Skeletal muscle cell (primary cell): ENCODE data around the gene PLAC1.

Experiments used
- DNase-seq: peaks from one replicate; pipeline ENCODE4 v3.0.0-alpha.2; 2010; ENCODE audit warnings: low read depth
- H3K4me3 ChIP-seq: 2 replicates; pipeline ENCODE4 v1.5.1; 2011; ENCODE audit warnings: low read depth, mild to moderate bottlenecking, control low read depth, low read length, moderate library complexity

Gene PLAC1

DNA sequence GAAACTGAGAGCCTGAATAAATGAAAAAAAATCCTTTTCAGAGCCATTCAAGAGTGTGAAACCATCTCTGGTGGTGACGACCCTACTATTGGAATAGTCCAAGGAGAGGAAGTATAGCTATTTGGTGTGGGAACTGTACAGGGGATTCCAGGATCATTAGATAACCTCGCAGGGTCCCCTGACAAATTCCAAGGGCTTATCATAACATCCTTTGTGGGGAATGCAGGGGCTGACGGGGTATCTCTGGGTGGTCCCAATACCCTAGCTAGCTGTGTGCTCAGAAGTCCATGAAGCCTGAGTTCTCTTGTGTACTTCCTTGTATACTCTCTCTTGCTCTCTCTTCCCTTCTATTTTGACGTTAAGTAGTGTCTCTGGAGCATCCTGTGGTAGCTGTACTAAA, 13.8 kb upstream of the PLAC1 start:
- DNase-seq = no peak
- H3K4me3 ChIP-seq = no peak overlapping the region

DNA sequence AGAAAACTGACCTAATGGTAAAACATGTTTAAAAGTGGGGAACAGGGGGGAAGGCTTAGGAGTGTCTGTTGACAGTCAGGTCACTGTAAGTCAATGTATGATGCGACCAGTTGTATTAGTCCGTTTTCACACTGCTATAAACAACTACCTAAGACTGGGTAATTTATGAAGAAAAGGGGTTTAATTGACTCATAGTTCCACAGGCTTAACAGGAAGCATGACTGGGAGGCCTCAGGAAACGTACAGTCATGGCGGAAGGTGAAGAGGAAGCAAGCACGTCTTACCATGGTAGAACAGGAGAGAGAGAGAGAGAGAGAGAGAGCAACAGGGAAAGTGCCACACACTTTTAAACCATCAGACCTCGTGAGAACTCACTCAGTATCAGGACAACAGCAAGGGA, 13.0 kb upstream of the PLAC1 start:
- no peak overlapping the region for H3K4me3 ChIP-seq
- DNase-seq = no peak

DNA sequence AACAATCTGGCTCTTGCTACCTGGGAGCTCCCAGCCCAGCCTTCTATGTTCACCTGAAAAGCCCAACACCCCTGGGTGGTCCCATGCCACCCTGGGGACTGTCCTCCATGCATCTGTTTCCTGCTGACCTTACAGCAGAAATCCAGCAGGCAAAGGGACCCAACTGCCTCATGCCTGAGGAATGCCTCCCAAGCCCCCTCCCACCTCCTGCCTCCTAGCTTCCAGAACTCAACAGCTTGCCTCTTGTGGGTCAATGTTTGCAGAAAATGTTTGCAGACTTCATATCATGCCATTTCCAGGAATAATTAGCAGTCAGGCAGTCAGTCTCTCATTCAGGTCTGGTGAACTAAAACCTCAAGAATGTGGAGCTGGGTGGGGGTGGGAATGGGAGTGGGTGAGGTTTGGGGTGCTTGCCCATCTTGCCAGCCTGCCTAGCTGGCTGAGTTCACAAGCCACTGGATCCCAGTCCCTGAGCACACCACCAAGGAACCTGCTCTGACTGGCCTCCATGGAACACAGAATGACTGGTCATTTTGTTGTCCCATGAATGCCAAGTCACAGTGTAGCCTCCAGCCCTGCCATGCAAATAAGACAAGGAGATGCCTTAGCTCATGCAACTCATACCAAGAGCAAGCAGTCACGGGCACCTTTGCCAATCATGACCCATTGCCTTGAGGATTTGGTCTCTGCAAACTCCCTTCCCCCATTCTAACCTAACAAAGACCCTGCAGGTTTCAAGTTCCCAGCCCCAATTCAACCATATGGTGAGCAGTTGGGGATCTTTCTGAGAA, 12.1 kb upstream of the PLAC1 start:
- no peak overlapping the region for H3K4me3 ChIP-seq
- DNase-seq = no peak

DNA sequence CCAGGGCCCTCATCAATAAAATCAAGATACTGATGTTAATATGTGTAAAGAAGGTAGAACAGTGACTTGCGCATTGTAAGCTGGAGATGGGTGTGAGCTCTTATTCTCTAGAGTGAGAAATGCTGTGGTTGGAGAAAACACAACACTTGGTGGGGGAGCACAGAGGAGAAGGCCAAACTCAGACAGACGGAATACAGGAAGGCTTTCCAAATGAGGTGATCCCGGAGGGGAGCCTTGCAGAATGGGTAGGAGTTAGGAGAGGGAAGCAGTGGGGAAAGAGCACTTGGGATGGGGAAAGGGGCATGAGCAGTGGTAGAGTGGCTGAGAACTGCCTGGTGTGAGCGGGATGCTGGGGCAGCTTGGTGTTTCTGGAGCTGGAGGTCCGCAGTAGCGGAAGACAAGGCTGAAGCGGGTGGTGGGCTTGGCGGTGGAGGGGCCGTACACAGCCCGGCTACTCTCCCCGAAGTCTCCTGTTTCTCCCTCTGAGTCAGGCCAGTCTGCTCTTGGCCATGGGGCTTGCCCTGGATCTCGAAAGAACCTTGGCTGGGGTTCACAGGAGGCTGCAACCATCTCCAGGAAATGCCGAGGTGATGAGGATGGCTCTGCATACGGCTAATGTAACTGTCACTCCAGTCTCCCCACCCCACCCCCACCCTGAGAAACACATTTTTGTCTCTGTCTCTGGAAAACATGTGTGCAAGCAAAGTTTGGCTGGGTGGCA, 11.3 kb upstream of the PLAC1 start:
- no peak overlapping the region for H3K4me3 ChIP-seq
- peak; percentile 75 for DNase-seq

DNA sequence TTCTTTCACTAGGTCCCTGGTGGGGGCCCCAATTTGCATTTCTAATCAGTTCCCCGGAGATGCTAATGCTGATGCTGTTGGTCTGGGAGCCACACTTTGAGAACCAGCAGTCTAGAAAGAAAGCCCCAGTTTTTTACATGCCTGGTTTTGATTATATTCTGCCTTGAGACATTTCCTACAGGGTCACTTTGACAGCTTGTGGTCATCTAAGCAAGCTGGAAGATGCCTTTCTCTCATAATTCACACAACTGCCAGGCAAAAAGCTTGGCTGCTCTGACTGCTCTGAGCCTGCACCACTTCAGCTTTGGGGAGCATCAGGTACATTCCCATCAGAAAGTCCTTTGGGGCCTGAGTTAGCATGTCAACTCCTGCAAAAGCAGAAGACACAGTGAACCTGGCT, 5.9 kb upstream of the PLAC1 start:
- no peak for DNase-seq
- H3K4me3 ChIP-seq = no peak overlapping the region

DNA sequence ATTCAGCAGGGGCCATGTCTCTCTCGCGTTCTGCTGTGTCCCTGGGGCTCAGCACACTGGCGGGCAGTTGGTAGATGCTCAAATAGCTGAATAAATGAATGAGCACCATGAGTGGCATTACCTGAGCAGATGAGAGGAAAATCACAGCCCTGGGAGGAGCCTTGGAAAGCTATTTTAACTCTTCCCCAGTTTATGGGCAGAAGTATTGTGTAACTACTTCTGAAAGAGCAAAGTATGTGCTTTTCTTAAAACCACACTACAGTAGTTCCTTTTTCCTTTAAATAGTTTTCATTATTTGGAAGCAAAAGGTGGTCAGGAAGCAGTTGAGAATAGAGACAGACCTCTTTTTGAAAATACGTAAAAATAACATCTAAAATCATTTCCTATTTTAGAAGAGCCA, 3.0 kb upstream of the PLAC1 start:
- no peak for DNase-seq
- H3K4me3 ChIP-seq = no peak overlapping the region

DNA sequence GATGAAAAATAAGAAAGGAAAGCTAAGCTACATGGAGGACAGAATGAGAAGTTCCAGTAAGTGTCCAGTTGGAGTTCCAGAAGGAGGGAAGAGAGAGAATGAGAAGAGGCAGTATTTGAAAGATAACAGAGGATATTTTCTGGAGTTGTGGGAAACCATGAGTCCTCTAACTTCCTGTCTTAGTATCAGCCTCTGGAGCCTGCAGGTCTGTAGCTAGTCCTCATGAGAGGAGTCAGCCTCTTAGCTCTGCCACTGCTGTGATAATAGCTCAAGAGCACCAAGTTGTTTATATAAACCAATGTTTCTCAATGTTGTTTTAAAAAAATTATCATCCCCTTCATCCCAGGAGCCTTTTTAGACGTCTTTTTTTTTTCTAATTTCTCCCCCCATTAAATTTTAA, 2.4 kb upstream of the PLAC1 start:
- H3K4me3 ChIP-seq = no peak overlapping the region

DNA sequence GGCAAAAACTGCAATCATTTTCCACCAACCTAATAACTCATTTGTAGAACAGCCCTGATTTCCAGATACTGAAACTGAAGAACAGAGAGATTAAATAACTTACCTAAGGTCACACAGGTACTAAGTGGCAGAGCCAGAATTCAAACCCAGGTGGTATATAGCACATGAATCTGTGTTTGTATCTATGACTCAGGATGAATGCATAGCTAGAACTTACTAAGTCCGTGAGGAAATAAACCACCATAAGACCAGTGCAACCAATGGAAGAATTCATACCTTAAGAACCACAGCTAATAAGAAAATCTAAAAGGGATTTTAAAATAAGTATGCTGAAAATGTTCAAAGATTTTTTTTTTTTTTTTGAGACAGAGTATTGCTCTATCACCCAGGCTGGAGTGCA, 1.5 kb upstream of the PLAC1 start:
- no peak for DNase-seq
- no peak overlapping the region for H3K4me3 ChIP-seq

More for the DNA sequence above, 2.4 kb upstream of the PLAC1 start:
- no peak for DNase-seq

DNA sequence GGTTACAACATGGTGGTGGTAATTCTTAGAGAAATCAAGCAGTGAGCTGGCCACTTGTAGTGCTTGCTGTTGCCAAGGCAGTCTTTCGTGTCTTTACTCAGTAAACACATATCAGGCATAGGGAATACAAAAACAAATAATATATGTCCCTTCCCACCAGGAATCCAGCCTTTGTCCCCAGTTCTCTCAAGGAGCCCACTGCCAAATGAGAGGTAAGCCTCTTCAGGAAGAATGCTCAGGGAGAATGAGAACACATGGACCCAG, 421 bp upstream of the PLAC1 start:
- DNase-seq = no peak
- no peak overlapping the region for H3K4me3 ChIP-seq

DNA sequence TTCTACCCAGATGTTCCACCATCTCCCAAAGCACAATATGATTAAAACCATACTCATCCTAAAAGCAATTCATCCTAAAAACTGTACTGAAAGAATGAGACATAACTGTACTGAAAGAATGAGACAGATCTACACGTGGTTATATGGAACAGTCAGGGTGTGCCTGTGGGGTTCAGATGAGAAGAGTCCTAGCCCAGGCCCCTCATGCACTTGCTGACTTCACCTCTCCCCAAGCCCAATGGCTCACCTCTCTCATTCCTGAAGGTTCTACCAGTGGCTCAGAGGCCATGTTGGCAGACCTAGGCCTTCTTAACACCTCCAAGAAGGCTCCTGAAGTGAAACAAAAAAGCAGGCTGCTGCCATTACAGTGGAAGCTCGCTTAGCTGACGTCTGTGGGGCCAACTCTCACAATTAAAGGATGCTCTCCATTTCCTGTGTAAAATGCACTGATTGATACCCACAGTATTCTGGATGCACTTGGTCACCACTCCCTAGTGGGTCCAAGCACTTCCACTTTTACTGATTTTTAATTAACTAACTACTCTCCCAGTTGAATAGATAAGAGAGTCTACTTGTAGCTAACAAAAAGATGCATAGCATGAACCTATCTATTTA, 3.8 kb downstream of the PLAC1 start:
- DNase-seq = no peak
- no peak overlapping the region for H3K4me3 ChIP-seq

DNA sequence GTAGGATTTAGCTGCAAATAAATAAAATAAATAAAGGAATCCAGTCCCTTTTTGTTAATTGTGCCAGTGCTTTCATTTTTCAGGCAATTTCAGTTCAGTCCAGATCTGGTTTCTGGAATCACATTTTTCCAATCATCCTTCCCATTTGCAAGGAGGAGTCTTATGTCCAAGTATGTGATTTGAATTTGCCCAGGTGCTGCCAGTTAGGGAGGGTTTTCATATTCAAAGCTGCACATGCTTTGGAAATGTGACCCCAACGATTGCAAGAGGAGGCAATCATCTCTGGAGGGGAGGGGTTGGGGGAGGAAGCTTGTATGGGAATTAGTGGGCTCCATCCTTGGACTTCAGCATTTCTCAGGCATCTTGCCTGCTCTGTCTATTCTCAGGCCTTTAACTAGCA, 4.4 kb downstream of the PLAC1 start:
- no peak for DNase-seq
- H3K4me3 ChIP-seq = no peak overlapping the region

DNA sequence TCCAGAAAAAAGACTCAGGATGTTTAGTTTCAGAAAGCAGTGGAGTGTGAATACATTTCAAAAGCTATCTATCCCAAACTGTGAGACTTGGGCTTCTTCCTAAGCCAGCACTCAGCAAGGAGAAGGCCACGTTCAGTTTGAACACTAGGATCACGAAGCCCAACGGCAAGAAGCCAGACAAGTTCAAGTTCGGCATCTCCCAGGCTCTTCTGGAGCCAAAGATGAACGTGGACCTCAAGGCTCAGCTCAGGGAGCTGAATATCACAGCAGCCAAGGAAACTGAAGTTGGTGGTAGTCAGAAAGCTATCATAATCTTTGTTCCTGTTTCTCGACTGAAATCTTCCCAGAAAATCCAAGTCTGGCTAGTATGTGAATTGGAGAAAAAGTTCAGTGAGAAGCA, 7.6 kb downstream of the PLAC1 start:
- H3K4me3 ChIP-seq = no peak overlapping the region
- DNase-seq = no peak

DNA sequence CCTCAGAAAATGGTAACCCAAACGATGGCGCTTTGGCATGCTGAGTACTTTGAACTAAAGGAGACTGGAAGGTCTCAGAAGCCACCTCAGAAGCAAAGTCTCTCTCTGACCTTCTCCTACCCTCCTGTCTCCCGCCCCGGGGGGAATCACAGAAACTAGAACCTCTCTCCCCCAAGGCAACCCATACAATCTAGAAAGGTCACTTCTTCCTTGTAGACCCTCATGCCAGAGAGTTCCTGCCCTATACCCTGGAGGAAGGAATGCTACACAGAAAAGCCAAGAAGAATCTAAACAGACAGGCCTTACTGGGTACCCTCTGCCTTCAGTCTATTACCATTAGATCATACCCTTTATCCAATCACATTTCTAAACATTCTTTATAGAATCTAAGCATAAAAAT, 8.5 kb downstream of the PLAC1 start:
- DNase-seq = no peak
- no peak overlapping the region for H3K4me3 ChIP-seq

DNA sequence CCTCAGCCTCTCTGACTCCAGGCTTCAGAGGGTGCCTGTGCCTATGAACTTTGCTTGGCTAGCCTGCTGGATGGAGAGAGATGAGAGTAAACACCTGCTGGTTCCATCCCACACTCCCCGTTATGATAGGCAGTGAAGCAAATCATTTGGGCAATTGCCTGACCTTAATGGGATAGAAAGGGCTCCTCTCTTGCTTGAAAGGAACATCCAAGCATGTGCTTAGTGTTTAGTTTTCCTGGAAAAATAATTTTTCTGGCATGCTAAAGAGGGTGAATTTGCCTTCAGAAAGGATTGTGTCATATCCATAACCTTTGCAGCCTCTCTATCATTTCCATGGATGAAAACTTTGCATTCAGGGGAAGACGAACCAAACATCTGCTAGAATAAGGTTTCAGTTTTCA, 10.8 kb downstream of the PLAC1 start:
- DNase-seq = no peak
- no peak overlapping the region for H3K4me3 ChIP-seq

DNA sequence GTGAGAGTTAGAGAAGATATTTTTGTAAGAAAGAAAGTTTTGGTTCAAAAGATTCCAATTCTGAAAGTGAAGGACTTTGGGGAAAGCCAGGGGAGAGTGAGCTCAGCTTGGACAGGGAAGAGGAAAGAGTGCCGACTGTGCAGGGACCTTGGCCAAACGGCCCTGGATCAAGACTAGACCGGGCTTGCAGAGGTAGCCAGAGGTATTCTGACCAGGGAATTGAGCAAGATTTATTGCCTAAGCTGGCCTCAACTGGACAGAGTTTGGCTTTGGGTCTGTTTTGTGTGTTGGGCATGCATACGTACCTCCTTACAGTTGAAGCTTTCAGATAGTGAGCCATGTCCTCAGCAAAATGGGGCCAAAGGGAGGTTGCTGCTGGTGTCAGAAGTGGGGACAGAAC, 11.6 kb downstream of the PLAC1 start:
- DNase-seq = no peak
- no peak overlapping the region for H3K4me3 ChIP-seq

DNA sequence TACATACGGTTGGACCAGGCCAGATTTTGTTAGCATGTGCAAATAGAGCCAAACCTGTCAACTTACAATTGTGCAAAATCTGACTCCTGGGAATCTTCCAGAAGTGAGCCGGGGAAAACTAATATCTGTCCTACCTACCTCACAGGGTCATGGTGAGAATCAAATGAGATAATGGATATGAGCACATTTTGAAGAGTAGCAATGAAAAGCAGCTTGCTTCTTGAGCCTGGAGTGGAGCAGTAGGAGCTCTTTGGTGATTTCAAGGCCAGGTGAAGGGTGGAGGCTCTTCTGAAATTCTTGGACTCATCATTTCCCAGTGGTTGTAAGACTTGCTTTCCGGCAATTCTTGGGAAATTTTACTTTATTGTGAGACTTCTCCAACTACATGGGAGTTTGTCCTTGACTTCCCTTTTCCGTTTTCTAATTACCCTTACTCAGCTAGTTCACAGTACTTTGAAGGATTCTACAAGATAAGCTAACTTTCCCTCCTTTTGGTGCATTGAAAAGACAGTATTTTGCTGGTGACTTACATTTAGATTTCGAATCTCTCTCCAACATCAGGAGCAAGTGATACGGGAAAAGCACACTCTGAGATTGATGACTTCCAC, 12.2 kb downstream of the PLAC1 start:
- H3K4me3 ChIP-seq = no peak overlapping the region
- no peak for DNase-seq

DNA sequence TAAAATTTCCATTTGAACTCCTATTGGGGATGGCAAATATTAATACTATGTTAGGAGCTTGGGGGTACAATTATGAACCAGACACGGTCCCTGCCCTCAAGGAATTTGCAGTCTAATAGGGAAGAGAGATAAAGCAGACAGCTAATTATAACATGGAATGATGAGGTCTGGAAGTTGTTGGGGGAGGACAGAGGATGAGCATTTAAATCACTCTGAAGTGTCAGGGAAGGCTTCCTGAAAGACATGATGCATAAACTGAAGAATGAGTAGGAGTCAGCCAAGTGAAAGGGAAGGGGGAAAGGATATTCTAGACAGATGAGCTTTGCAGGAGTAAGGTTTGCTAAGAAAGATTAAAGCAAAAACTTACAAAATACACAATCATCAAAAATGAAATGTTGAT, 15.9 kb downstream of the PLAC1 start:
- H3K4me3 ChIP-seq = no peak overlapping the region
- DNase-seq = no peak

DNA sequence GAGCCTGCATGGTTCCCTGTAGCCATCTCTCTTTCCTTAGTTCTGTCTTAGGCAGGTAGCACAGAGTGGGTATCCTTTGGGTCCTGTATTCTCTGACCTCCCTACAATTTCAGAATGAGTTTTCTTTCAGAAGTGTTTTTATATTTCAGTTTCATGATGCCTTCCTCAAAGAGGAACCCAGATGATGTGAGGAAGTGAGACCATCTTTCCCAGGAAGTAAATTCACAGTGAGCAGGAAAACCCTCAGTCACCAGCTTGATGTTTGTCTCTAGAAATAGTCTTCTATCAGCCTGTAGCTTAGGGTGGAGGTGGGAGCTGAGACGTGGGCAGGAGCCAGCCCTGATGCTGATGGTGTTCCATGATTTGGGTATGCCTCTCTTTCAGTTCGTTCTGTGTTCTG, 16.9 kb downstream of the PLAC1 start:
- no peak overlapping the region for H3K4me3 ChIP-seq

DNA sequence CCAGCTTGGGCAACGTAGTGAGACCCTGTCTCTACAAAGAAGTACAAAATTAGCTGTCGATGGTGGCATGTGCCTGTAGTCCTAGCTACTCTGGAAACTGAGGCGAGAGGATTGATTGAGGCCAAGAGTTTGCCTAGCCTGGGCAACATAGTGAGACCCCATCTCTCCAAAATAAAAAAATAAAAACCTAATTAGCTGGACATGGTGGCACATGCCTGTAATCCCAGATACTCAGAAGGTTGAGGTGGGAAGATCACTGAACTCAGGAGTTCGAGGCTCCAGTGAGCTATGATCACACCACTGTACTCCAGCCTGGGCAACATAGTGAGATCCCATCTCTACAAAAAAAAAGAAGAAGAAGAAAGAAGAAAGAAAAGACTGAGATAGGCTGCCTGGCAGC, 17.4 kb downstream of the PLAC1 start:
- no peak overlapping the region for H3K4me3 ChIP-seq
- no peak for DNase-seq

More for the DNA sequence above, 16.9 kb downstream of the PLAC1 start:
- DNase-seq = no peak

DNA sequence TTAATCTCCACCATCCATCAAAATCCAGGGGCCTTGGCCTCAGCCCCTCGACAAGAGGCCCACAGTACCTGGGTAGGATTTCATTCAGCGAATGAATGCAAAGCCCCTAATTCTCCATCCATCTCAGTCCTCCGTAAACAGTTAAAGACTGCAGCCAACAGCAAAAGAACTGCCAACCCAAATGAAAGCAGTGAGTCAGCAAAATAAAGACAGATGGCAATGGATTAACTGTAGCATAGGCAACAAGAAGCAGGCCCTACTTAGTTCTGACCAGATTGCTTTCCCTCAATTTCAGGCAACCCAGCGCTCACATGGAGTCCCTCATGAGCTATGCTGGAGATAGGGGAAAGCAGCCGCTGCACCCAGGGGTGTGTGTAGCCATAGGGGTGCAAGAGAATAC, 21.4 kb downstream of the PLAC1 start:
- no peak for DNase-seq
- no peak overlapping the region for H3K4me3 ChIP-seq

DNA sequence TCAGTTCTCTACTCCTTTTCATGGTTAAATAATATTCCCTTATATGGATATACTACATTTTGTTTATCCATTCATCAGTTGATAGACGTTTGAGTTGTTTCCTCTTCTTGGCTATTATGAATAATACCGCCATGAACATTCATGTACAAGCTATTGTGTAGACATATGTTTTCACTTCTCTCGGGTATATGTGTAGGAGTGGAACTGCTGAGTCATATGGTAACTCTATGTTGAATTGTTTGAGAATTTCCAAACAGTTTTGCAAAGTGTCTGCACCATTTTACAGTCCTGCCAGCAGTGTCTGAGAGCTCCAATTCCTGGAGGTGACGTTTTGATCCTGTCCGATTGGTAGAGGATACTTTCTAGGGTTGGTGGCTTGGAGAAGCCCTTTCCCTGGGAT, 23.6 kb downstream of the PLAC1 start:
- DNase-seq = no peak
- H3K4me3 ChIP-seq = no peak overlapping the region
